ENCODE results near the gene KCNJ1.
A peak's percentile ranks its signal among the peaks of the same experiment; 100 is the strongest.

KCNJ1 gene

GRCh38 chr11:128867277-128867676 is at the start of gene KCNJ1:
Gene KCNJ1, minus strand, starts transcription at chr11:128867296. Its CDS starts 27,053 bp downstream, at chr11:128840243.
- DNase-seq (ENCODE audit: low spot score), result no peak

- no peak for DNase-seq (ENCODE audit: low spot score)
Measured at GRCh38 chr11:128916681-128917080, 49.6 kb upstream of the KCNJ1 start.

- DNase-seq (ENCODE audit: low spot score), result no peak
Measured at GRCh38 chr11:128916037-128916572, 49.0 kb upstream of the KCNJ1 start.

GRCh38 chr11:128915149-128915521 is 48.0 kb upstream of the KCNJ1 start:
- no peak for DNase-seq (ENCODE audit: low spot score)

GRCh38 chr11:128914216-128915148 is 47.4 kb upstream of the KCNJ1 start:
- no peak for DNase-seq (ENCODE audit: low spot score)

- no peak for DNase-seq (ENCODE audit: low spot score)
Measured at GRCh38 chr11:128913806-128914205, 46.7 kb upstream of the KCNJ1 start.

- DNase-seq (ENCODE audit: low spot score), result no peak
Measured at GRCh38 chr11:128911701-128912100, 44.6 kb upstream of the KCNJ1 start.

- no peak for DNase-seq (ENCODE audit: low spot score)
Measured at GRCh38 chr11:128911239-128911638, 44.1 kb upstream of the KCNJ1 start.

GRCh38 chr11:128910576-128910975 is 43.5 kb upstream of the KCNJ1 start:
- DNase-seq (ENCODE audit: low spot score), result no peak

GRCh38 chr11:128909438-128910125 is 42.5 kb upstream of the KCNJ1 start:
- no peak for DNase-seq (ENCODE audit: low spot score)

- no peak for DNase-seq (ENCODE audit: low spot score)
Measured at GRCh38 chr11:128908391-128909246, 41.5 kb upstream of the KCNJ1 start.

- no peak for DNase-seq (ENCODE audit: low spot score)
Measured at GRCh38 chr11:128907585-128907984, 40.5 kb upstream of the KCNJ1 start.

GRCh38 chr11:128906185-128907050 is 39.3 kb upstream of the KCNJ1 start:
- DNase-seq (ENCODE audit: low spot score), result no peak

- DNase-seq (ENCODE audit: low spot score), result peak; percentile 29
Measured at GRCh38 chr11:128905345-128906184, 38.5 kb upstream of the KCNJ1 start.

- peak; percentile 74 for DNase-seq (ENCODE audit: low spot score)
Measured at GRCh38 chr11:128904656-128905344, 37.7 kb upstream of the KCNJ1 start.

- no peak for DNase-seq (ENCODE audit: low spot score)
Measured at GRCh38 chr11:128904303-128904655, 37.2 kb upstream of the KCNJ1 start.

GRCh38 chr11:128903248-128904061 is 36.4 kb upstream of the KCNJ1 start:
- peak; percentile 52 for DNase-seq (ENCODE audit: low spot score)

- no peak for DNase-seq (ENCODE audit: low spot score)
Measured at GRCh38 chr11:128902515-128903066, 35.5 kb upstream of the KCNJ1 start.

Data from putamen (tissue), 1 donor.